ENCODE data around the gene HOMER2.

HOMER2 gene

GRCh38 chr15:82931221-82931620, 21.3 kb downstream of the HOMER2 start:
- no peak overlapping the region for H3K27ac ChIP-seq (replicated peaks)
- DNase-seq (ENCODE audit: low read depth in 1 of 2, low spot score in 1 of 2), result no peak
- H3K27me3 ChIP-seq (ENCODE audit: insufficient read depth, poor library complexity, severe bottlenecking), result no peaks in the 10 kb centered on the region
- no peak overlapping the region for H3K4me3 ChIP-seq (replicated peaks; ENCODE audit: insufficient read depth, low read length)
- TF ChIP-seq REST (IDR thresholded peaks at IDR 0.05; ENCODE audit: insufficient replicate concordance, low read depth), result no peak
- no peak for TF ChIP-seq CTCF (IDR thresholded peaks at IDR 0.05; ENCODE audit: insufficient read depth, low read length)
- no peak for TF ChIP-seq SPI1 (IDR thresholded peaks at IDR 0.05; ENCODE audit: borderline replicate concordance, low read depth)
- no peak for TF ChIP-seq GABPA (IDR thresholded peaks at IDR 0.05; ENCODE audit: low read depth)
- TF ChIP-seq POLR2AphosphoS5 (IDR thresholded peaks at IDR 0.05; ENCODE audit: low read depth), result no peak

GRCh38 chr15:82930461-82930860, 22.1 kb downstream of the HOMER2 start:
- no peaks in the 10 kb centered on the region for H3K27me3 ChIP-seq (ENCODE audit: insufficient read depth, poor library complexity, severe bottlenecking)
- DNase-seq (ENCODE audit: low read depth in 1 of 2, low spot score in 1 of 2), result no peak
- no peak overlapping the region for H3K27ac ChIP-seq (replicated peaks)
- TF ChIP-seq GABPA (IDR thresholded peaks at IDR 0.05; ENCODE audit: low read depth) (no peak), REST (IDR thresholded peaks at IDR 0.05; ENCODE audit: insufficient replicate concordance, low read depth) (no peak), CTCF (IDR thresholded peaks at IDR 0.05; ENCODE audit: insufficient read depth, low read length) (no peak), POLR2AphosphoS5 (IDR thresholded peaks at IDR 0.05; ENCODE audit: low read depth) (no peak), SPI1 (IDR thresholded peaks at IDR 0.05; ENCODE audit: borderline replicate concordance, low read depth) (no peak)
- no peak overlapping the region for H3K4me3 ChIP-seq (replicated peaks; ENCODE audit: insufficient read depth, low read length)

- Histone ChIP-seq H3K4me3 (replicated peaks; ENCODE audit: insufficient read depth, low read length) (no peak overlapping the region), H3K27ac (replicated peaks) (no peak overlapping the region), H3K27me3 (ENCODE audit: insufficient read depth, poor library complexity, severe bottlenecking) (no peaks in the 10 kb centered on the region)
- no peak for TF ChIP-seq POLR2AphosphoS5 (IDR thresholded peaks at IDR 0.05; ENCODE audit: low read depth)
- TF ChIP-seq CTCF (IDR thresholded peaks at IDR 0.05; ENCODE audit: insufficient read depth, low read length), result no peak
- no peak for TF ChIP-seq SPI1 (IDR thresholded peaks at IDR 0.05; ENCODE audit: borderline replicate concordance, low read depth)
- no peak for TF ChIP-seq GABPA (IDR thresholded peaks at IDR 0.05; ENCODE audit: low read depth)
- no peak for TF ChIP-seq REST (IDR thresholded peaks at IDR 0.05; ENCODE audit: insufficient replicate concordance, low read depth)
- DNase-seq (ENCODE audit: low read depth in 1 of 2, low spot score in 1 of 2), result no peak
These were observed 23.8 kb downstream of the HOMER2 start for GRCh38 chr15:82928711-82929110.

All from HL-60 (cell line).